GM15510 (cell line): ENCODE data around the gene SEPTIN2.

ENCODE experiments used
- POLR2A ChIP-seq: IDR thresholded peaks from 3 replicates; pipeline ENCODE4 v1.6.1; 2011; ENCODE audit warnings: borderline replicate concordance; ENCODE audit not compliant: insufficient read length; ENCODE audit errors: extremely low read depth

Gene SEPTIN2

DNA sequence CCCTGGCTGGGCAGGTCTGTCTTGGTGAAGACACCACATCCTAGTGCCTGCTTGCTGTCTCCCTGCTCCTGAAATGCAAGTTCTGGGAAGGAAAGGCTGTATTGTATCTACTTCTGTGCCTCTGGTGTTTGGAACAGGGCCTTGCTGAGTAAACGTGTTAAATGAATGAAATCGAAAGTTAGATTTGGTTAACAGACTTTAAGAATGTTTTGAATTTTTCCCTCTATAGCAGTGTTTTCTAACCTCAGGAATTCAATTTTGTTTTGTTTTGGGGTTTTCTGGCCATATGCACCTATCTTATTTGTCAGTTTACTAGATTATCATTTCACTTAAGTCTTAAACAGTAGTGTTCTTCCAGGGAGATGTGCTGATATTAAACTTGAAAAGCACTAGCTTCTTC, 61.1 kb downstream of the SEPTIN2 start:
- TF ChIP-seq POLR2A: no peak

DNA sequence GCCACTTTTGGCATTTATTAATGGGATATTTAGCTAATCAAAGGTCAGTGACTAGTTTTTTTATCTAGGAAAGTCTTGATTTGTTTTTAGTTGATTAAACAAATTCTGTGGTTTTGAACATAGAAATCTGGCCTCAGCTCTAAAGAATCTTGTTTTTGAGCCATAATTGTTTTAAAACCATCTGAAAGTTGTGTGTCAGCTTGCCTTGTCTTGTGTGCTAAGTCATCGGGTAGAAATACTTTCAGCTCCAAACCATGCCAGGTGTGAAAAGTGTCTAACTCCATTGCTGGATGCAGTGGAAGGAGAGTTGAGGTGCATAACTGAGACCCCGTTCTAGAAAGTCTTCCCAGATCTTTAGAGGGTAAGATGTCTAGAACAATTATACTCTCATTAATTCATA, 63.1 kb downstream of the SEPTIN2 start:
- no peak for TF ChIP-seq POLR2A

DNA sequence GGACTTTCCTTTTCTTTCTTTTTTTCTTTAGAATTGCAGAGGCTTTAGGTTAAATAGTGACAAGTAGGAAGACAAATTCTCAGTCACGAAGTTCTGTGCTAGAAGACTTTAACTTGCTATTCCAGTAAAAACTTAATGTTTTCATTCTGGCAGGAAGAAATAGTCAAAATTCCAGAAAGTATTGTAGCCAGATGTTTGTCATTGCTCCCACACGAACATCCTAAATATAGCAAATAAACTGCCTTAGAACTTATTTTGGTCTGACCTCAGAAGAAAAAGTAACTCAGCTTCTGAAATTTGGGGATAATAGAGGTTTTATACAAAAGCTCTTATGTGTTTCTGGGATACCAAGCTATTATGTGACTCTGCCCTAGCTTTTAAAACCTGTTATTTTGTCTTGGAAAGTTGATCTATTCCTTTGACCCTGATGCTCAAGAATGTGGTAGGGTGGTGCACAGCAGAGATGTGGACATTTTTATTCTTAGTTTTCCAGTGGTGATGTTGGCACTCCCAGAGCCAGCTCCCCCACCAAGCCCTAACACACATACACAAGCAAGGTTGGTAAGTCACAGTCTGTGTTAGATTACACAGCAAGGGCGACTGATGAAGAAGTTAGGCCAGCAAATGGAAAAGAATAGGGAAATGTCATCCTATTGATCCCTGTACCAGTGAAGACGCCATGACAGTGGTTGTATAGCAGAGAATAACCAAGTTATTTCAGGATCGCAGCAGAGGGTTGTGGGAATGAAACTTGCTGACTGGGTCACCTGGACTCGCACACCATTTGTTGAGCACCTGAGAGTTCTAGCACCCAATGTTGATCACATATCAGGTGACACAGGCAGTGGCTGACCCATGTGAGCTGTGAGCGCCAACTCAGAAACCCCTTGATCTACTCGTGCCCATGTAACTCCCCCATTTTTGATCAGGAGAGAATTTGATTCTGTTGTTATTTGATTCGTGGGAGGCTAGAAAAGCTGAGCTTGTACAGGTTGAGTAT, 64.1 kb downstream of the SEPTIN2 start:
- TF ChIP-seq POLR2A: no peak

DNA sequence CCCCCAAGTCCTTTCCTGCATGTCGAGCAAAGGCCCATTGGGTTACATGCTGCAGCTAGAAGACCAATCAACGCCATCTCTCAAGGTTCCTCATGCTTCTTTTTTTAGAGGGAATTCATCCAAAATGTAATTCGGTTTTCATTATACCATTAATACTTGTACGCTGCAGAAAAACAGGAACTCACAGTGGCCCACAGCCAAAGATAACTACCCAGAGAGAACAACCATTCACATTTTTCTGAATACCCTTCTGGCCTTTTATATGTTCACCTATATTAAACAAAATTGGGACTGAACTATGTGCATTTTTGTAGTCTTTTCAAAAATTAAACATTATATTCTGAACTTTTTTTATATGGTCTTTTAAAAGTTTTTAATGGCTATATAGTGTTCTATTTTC, 66.1 kb downstream of the SEPTIN2 start:
- no peak for TF ChIP-seq POLR2A

DNA sequence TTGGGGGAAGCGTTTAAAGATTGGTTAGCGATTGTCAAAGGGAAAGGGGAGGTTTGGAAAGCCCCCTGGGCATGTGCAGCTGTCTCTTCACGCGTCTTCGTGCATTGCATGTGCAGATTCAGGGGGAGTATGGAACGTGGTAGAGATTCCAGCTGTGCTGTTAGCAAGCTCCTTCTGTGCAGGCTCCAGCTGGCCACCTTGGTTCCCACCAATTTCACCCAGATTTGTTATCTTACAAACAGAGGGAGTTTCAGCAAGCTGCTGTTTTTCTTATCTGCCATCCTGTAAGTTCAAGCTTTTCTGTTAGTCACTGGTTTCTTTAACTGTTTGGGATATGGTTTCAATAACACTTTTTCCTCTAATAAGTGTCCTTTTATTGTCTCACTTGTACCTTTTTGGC, 70.8 kb downstream of the SEPTIN2 start:
- TF ChIP-seq POLR2A: no peak

DNA sequence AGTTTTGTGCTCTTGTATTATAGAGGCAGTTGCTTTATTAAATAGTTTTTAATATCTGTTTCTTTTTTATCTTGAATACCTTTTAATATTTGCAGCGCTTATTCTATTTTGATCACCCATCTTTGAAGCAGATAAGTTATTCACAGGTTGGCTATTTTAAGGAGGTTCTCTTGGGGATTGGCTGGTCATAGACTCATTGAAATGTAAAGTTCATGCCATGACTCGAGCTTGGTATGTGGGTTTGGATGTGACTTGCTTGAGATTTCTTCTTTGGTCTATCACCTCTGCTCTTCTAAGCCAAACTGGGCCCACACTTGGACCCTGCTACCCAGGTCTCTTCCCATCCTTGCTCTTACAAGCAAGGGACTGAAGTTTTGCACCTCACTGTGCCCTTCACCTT, 74.0 kb downstream of the SEPTIN2 start:
- TF ChIP-seq POLR2A: no peak

DNA sequence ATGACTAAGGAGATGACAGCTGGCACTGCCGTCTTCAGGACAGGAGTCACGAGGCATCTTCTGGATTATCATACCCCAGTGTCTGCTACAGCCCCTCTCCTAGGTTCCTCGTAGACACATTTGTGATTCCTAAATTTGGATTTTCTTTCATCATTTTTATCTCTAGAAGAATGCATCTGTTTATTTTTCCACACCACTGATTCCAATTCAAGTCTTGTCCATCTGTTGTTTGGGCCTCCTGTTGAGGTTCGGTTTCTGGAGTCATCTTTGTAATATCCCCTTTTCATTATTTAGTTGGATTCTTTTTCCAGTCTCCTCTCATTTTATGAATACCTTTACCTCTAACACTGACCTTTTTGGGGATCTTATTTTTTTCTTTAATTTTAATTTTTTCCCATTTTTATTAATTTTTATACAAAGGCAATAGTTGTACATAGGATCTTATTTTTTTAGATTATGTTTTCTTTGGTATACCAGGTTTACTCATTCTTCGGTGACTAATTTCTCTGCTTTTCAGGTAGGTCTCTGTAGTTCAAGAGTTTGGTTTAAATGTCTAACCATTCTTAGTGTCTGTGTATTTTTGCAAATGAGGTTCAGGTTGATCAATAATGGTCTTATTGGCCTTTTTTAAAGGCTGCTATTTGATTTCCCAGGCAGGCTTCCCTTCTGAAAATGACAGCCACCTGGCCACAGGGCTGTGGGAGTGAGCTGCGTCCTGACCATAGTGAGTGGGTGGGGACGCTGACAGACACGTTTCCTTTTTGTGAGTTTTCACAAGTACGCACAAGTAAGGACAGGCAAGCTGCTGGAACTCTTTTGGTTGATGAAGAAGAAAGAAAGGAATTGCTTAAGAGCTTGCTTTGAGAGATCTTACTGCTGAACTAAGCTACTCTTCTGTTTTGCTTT, 74.8 kb downstream of the SEPTIN2 start:
- no peak for TF ChIP-seq POLR2A

DNA sequence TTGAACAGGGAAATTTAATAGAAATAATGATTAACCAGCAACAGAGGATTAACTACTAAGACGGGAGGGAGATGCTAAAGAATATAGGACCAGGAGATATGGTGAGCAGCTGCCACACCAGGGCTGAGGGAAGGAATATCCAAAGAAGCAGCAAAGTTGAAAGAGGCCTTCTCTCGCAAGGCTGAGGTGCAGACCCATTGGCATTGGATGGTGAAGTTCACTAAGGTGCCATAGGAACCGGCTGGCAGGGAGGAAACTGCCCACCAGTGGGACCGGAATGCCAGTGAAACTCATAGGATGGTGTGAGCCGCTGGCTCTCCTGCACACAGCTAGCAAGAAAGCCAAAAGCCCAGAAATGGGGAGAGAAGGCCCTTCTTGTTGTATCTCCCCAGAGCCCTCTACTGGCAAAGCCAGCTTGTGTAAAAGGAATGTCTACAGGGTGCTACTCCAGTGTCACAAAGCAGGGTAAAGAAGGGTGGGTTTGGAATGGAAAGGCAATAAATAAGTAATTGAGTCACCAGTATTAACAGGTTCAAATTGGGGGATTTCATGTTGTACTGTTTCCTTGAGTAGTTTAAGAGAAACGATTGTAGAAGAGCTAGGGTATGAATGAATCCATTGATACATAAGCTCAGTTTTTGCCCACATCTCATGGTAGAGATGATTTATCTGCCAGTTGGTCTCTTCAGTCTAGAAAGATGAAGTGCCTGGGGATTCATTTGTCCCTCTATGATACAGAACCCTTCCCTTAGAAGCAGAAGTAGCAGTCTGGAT, 76.4 kb downstream of the SEPTIN2 start:
- TF ChIP-seq POLR2A: no peak

DNA sequence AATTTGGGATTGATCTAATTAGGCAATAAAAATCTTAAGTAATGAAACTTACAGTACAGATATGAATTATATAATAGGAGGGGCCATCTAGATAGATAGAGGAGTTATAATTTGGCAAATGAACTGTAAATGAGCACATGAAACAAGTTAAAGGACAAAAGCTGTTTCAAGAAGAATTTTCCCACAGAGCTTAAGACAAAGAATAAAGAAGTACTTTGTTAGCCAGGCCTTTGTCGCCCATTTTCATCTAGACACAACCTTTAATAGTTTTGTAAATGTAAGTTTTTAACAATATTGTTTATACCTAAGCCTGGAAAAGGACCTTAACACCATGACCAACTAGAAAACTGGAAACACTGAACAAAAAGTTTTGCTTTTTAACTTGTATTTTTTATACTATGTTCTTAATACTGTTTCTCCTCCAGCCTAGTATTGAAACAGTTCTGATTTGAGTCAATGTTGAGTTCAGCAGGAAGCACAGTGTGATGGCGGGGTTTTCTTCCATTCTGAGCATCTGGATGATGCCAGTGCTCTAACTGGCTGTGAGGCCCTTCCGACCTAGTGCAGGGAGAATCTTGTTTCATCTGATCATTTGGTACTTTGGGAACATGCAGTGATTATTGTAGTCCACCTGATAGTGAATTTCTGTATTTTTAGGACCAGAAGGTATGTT, 77.9 kb downstream of the SEPTIN2 start:
- no peak for TF ChIP-seq POLR2A

DNA sequence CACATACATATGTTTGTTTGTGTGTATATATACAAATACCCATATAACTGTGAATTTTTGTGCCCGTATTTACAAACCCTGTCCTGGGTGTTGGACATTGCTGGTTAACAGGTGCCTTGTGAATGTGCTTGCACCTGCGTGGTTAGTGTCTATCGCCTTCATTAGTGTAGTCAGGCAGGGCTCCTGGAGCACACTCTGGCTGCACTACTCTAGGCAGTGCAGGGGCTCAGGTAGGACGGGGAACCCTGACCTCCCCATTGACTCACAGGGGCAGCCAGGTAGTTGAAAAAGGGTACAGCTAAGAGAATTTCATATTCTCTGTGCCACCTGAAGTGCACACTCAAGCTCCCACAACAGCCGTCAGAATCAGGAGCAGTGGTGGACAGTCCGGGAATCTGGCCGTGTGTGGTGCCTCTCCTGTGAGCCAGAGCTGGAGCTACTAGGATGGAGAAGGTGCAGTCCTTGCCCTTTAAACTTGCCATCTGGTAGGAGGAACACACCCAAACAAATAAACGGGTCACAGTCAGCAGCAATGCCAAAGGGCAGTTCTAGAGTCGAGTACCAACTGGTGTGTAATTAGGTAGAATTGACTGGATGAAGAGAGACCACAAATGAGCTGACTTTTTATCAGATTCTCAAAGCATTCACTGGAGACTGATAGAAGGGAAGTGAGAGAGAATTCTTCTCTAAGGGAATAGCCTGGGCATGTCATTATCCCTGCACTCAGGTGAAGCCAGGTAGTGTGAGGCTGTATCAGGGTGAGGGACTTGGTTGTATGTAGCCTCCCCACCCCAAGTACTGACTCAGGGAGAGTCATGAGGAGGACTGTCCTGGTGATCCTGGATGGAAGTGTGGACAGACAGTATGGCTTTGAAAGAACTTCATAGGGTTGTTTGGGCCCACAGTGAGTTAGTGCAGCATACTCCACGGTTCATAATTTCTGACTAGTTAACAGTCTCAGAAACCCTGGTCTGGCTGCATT, 84.5 kb downstream of the SEPTIN2 start:
- TF ChIP-seq POLR2A: no peak
